ENCODE data around the gene CACNA1E.

The CACNA1E gene

DNA sequence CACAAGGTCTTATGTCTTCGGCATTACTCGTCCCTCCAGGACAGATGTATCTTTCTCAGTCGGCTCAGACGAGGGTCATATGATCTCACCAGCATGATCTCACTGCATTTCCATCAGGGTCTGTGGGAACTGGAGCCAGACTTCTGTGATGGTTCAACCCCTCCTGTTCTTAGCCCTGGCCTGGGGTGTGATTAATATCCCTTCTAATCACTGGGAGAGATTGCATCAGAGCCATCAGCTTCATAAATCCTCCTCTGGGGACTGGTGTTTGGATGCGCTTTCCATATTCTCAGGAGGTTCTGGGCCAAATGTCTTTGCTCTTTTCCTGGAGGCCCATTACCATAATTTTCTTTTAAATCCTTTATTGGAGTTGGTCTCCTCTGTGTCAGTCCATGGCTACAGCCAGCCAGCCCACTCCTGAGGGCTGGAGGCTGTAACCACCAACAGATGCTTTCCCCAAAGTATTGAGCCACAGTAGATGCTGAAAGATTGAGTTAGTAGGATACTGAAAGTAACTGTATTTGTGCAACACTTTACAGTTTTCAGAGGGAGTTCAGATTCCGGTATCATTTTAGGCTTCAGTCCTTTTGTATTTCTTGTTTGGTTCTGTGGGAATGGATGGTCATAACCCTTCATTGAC is 20.0 kb downstream of the CACNA1E start:
- Histone ChIP-seq H3K9me3 (ENCODE audit: control insufficient read depth, insufficient read depth, low read length) (no peaks in the 10 kb centered on the region), H3K27me3 (ENCODE audit: control insufficient read depth, insufficient read depth, low read length) (no peaks in the 10 kb centered on the region), H3K36me3 (ENCODE audit: control insufficient read depth, insufficient read depth, low read length) (no peaks in the 10 kb centered on the region), H3K4me1 (ENCODE audit: control insufficient read depth, insufficient read depth, low read length) (no peaks in the 10 kb centered on the region), H3K4me3 (ENCODE audit: low read depth, low read length) (no peak overlapping the region), H3K9ac (ENCODE audit: low read depth, low read length) (no peak overlapping the region)

DNA sequence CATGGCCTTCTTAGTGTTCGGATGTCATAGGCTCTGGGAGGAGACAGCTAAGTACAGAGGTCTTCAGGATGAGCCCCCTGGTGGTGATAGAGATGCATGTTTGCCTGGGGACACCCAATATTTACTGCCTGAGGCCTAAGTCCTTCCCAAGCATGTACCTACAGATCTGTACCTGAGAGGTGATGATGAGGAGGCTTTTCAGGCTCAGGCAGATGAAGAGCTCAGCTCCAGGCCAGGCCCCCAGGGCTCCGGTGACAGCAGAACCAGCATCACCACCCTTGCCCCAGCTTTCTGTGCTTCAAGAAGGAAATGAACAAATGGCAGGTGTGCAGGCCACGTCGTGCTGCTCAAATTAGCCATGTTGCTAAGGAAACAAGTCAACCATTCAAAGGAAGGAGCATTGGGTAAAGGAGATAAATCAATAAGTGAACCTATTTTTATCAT is 21.1 kb downstream of the CACNA1E start:
- Histone ChIP-seq H3K4me3 (ENCODE audit: low read depth, low read length) (no peak overlapping the region), H3K9me3 (ENCODE audit: control insufficient read depth, insufficient read depth, low read length) (no peaks in the 10 kb centered on the region)

DNA sequence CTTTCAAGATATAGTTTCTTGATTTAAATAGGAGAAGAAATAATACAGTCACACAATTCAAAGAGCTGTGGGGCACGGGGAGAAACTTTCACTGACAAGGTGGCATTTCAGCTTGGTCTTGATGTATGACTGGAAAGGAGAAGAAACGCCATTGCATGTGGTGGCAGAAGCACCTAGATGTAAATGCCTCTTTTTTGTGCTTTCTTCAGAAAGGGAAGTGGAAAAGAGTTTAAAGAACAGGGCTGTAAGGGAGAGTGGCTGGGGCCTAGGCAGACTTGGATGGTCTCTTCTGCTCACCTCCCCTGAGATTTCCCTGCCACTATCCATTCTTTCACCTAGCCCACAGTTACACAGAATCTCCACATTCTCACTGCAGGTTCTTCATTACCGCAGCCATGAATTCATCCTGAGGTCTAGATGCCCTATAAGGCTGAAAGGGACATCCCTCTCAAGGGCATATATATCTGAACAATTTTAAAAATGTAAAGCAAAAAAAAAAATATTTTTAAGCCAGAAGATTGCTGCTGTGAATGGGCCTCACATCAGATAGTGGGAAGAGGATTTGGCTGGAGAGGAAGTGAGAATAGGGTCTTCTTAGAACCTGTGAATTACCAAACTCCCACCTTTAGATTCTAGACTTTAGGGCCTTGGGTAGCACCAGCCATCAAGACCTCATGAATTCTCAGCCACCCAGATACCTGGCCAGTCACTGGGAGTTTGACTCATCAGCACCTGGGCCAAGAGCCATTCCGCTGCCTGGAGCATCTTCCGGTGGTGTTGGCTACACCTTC is 23.4 kb downstream of the CACNA1E start:
- Histone ChIP-seq H3K36me3 (ENCODE audit: control insufficient read depth, insufficient read depth, low read length) (no peaks in the 10 kb centered on the region), H3K9me3 (ENCODE audit: control insufficient read depth, insufficient read depth, low read length) (no peaks in the 10 kb centered on the region), H3K9ac (ENCODE audit: low read depth, low read length) (no peak overlapping the region), H3K27me3 (ENCODE audit: control insufficient read depth, insufficient read depth, low read length) (no peaks in the 10 kb centered on the region), H3K4me3 (ENCODE audit: low read depth, low read length) (no peak overlapping the region), H3K4me1 (ENCODE audit: control insufficient read depth, insufficient read depth, low read length) (no peaks in the 10 kb centered on the region)

More for the DNA sequence above, 21.1 kb downstream of the CACNA1E start:
- Histone ChIP-seq H3K9ac (ENCODE audit: low read depth, low read length) (no peak overlapping the region), H3K4me1 (ENCODE audit: control insufficient read depth, insufficient read depth, low read length) (no peaks in the 10 kb centered on the region), H3K27me3 (ENCODE audit: control insufficient read depth, insufficient read depth, low read length) (no peaks in the 10 kb centered on the region), H3K36me3 (ENCODE audit: control insufficient read depth, insufficient read depth, low read length) (no peaks in the 10 kb centered on the region)

DNA sequence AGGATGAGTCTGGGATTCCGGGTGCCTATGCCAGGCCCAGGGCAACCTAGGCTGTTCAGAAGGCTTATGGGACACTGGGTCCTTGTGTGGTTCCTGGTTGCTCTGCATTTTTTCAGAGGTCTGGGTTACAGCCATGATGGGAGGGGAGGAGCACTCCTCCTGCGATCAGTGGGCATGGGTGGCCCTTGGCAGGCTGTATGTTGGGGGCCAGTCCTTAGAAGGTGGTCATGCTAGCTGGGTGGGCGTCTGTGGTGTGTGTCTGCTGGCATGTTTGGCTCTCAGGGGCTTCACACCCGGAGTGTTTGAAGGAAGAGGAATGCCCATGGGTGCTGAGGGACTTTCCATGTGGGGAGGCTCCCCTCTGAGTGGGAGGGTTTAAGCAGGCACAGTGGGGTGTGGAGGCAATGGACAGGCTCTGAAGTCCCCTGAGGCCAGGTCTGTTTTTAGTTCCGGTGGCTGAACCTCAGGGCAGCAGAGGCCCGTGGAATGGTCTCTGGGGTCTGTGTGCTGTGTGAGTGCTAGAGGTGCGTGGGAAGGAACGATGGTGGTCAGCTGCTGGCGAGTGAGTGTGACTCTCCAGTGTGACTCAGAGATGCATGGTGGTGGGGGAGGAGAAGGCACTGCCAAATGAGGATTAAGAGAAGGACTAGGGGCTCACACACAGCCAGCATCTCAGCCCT is 25.3 kb downstream of the CACNA1E start:
- H3K36me3 ChIP-seq (ENCODE audit: control insufficient read depth, insufficient read depth, low read length) = no peaks in the 10 kb centered on the region
- H3K27me3 ChIP-seq (ENCODE audit: control insufficient read depth, insufficient read depth, low read length) = no peaks in the 10 kb centered on the region
- no peaks in the 10 kb centered on the region for H3K9me3 ChIP-seq (ENCODE audit: control insufficient read depth, insufficient read depth, low read length)
- no peaks in the 10 kb centered on the region for H3K4me1 ChIP-seq (ENCODE audit: control insufficient read depth, insufficient read depth, low read length)
- no peak overlapping the region for H3K4me3 ChIP-seq (ENCODE audit: low read depth, low read length)
- no peak overlapping the region for H3K9ac ChIP-seq (ENCODE audit: low read depth, low read length)

DNA sequence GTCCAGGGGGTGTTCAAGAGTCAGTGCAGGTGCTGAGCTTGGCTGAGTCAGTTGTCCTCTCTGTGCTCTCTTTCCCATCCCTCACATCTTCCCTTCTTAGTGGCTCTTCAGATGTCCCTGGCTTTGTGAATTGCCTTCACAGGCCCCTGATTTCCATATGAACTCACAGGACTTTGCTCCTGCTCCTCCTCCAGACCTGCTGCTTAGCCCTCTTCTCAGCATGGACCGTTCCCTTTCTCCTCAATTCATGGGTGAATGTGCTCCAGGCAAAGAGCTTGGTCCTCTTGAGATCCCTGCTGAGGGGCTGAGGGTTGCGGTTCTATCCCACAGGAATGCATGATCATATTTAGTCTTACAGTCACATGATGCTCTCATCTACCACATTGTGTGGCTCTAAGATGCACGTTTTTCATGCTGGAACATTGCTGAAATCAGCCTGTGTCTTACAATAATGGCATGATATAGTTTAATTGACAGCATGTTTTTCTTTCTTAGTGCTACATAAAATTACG is 30.5 kb downstream of the CACNA1E start:
- H3K9me3 ChIP-seq (ENCODE audit: control insufficient read depth, insufficient read depth, low read length) = no peaks in the 10 kb centered on the region
- H3K9ac ChIP-seq (ENCODE audit: low read depth, low read length) = no peak overlapping the region
- no peaks in the 10 kb centered on the region for H3K36me3 ChIP-seq (ENCODE audit: control insufficient read depth, insufficient read depth, low read length)
- H3K4me3 ChIP-seq (ENCODE audit: low read depth, low read length) = no peak overlapping the region
- no peaks in the 10 kb centered on the region for H3K4me1 ChIP-seq (ENCODE audit: control insufficient read depth, insufficient read depth, low read length)
- no peaks in the 10 kb centered on the region for H3K27me3 ChIP-seq (ENCODE audit: control insufficient read depth, insufficient read depth, low read length)

DNA sequence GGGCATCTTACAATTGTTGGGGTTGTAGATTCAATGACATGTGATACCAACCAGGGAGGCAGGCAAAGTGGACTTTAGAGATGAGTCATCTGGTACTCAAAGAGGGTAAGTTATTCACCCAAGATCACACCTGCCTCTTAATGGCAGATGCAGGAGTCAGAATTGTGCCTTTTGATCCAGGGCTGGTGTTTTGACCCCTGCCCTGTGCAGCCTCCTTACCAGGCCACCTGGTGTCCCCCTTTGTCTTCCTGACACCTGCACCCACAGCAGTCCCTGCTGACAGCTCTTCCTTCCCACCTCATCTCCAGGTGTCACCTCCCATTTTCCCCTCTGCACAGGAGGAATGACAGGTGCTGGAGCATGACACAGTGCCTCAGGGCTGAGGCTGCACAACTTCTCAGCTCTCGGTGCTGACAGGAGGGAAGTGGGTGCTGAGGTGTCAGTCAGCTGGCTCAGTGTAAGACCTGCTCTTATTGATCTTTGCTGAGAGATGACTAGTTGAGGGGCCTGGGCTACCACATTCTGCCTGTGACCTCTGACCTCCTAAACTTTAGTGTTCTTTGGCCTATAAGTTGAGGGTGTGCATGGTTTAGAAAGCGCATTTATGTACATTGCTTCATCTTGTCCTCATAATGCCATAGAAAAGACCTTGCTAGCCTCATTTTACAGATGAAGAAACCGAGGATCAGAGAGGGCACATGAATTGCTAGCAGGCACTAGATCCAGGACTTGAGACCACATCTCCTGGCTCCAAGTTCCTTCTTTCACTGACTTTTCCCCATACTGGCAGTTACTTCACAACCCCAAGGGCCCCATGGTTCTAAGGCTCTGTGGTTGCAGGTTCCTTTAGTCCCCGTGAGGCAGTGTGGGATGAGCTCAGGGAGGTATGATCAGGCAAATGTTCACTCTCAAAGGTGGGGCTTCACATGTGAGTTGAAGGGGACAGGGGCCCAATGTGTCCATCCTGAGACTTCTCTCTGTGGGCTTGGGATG is 31.3 kb downstream of the CACNA1E start:
- Histone ChIP-seq H3K27me3 (ENCODE audit: control insufficient read depth, insufficient read depth, low read length) (no peaks in the 10 kb centered on the region), H3K4me3 (ENCODE audit: low read depth, low read length) (no peak overlapping the region), H3K9me3 (ENCODE audit: control insufficient read depth, insufficient read depth, low read length) (no peaks in the 10 kb centered on the region), H3K4me1 (ENCODE audit: control insufficient read depth, insufficient read depth, low read length) (no peaks in the 10 kb centered on the region), H3K36me3 (ENCODE audit: control insufficient read depth, insufficient read depth, low read length) (no peaks in the 10 kb centered on the region), H3K9ac (ENCODE audit: low read depth, low read length) (no peak overlapping the region)

DNA sequence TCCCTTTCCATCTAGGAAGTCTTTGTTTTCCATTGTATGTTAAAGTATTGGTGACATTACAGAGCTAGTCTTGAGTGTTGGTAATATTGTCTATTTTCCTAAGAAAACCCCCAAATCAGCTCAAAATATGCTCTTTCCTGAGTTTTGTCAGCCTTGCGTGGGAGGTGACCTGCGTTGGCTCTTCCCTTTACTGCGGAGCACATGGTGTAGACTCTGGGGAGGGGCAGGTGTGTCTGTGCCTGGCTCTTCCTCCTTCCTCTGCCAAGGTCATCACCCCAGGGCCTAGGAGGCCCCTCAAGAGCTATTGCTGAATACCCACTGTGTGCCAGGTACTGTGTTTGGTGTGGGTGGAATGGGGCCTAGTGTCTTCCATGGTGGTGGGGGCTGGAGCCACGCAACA is 33.4 kb downstream of the CACNA1E start:
- Histone ChIP-seq H3K4me3 (ENCODE audit: low read depth, low read length) (no peak overlapping the region), H3K36me3 (ENCODE audit: control insufficient read depth, insufficient read depth, low read length) (no peaks in the 10 kb centered on the region), H3K27me3 (ENCODE audit: control insufficient read depth, insufficient read depth, low read length) (no peaks in the 10 kb centered on the region), H3K9ac (ENCODE audit: low read depth, low read length) (no peak overlapping the region), H3K9me3 (ENCODE audit: control insufficient read depth, insufficient read depth, low read length) (no peaks in the 10 kb centered on the region), H3K4me1 (ENCODE audit: control insufficient read depth, insufficient read depth, low read length) (no peaks in the 10 kb centered on the region)

DNA sequence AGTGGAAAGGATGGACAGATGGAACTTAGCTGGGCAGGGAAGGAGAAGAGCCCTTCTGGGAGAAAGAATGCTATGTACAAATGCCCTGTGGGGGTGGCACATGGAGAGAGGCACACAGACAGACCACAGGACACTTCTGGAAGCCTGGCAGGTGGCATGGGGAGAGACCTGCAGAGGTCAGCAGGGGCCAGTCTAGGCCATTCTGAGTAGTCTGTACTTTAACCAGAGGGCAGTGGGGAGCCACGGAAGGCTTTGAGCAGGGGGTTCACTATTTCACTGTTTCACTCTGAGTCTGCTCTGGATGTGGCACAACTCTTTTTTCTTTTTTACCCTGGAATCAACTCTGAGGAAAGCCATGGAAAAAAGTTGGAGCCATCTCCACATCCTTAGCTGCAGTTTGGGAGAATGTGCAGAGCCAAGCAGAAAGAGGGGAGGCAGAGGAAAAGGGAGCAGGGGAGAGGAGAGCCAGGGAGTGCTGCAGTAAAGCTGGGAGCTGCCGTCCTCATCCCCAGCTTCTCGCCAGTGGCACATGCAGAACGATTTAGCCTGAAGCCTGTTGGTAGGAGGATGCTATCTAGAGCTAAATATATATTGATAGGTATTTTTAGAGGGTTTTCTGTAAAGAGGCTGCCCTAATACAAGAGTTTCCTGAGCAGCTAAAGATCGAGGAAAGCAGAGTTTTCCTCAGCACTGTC is 34.0 kb downstream of the CACNA1E start:
- Histone ChIP-seq H3K27me3 (ENCODE audit: control insufficient read depth, insufficient read depth, low read length) (no peaks in the 10 kb centered on the region), H3K4me1 (ENCODE audit: control insufficient read depth, insufficient read depth, low read length) (no peaks in the 10 kb centered on the region), H3K36me3 (ENCODE audit: control insufficient read depth, insufficient read depth, low read length) (no peaks in the 10 kb centered on the region), H3K9ac (ENCODE audit: low read depth, low read length) (no peak overlapping the region), H3K4me3 (ENCODE audit: low read depth, low read length) (no peak overlapping the region), H3K9me3 (ENCODE audit: control insufficient read depth, insufficient read depth, low read length) (no peaks in the 10 kb centered on the region)

DNA sequence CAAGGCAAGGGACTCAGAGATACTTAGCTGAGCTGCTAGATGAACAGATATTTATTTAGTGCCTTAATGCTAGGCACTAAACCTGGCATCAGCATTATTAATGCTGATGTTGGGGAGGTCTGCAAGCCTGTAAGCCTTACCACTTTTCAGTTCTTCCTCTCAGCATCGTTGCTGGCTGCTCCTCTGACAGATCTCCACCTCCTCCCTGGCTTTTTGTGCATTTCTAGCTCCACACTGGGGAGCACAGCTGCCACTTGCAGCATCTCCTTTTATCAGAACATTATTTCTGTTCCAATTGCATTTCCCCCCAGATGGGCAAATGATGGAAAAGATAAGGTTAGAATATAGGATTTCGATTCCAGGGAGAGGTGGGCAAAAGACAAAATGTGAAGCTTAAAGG is 34.8 kb downstream of the CACNA1E start:
- no peaks in the 10 kb centered on the region for H3K9me3 ChIP-seq (ENCODE audit: control insufficient read depth, insufficient read depth, low read length)
- H3K9ac ChIP-seq (ENCODE audit: low read depth, low read length) = no peak overlapping the region
- H3K4me1 ChIP-seq (ENCODE audit: control insufficient read depth, insufficient read depth, low read length) = no peaks in the 10 kb centered on the region
- no peak overlapping the region for H3K4me3 ChIP-seq (ENCODE audit: low read depth, low read length)
- H3K36me3 ChIP-seq (ENCODE audit: control insufficient read depth, insufficient read depth, low read length) = no peaks in the 10 kb centered on the region
- no peaks in the 10 kb centered on the region for H3K27me3 ChIP-seq (ENCODE audit: control insufficient read depth, insufficient read depth, low read length)

DNA sequence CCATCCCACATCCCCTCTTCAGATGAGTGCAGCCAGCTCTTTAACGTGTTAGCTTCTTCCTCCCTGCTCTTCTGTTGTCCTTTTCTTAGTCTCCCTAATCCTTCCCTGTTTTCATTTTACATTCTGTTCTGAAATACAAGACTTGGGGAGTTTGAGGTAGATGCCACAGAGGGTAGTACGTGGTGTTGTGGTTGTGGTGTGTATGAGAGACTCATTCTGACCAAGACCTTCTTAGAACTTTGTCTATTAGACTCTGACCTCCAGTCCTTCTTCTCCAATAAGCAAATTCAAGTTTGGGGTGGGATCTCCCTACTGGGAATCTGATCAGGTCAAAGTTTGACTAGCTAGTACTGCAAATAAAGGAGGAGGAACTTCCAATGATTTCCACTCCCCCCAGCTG is 39.5 kb downstream of the CACNA1E start:
- Histone ChIP-seq H3K4me1 (ENCODE audit: control insufficient read depth, insufficient read depth, low read length) (no peaks in the 10 kb centered on the region), H3K27me3 (ENCODE audit: control insufficient read depth, insufficient read depth, low read length) (no peaks in the 10 kb centered on the region), H3K9ac (ENCODE audit: low read depth, low read length) (no peak overlapping the region), H3K36me3 (ENCODE audit: control insufficient read depth, insufficient read depth, low read length) (no peaks in the 10 kb centered on the region), H3K4me3 (ENCODE audit: low read depth, low read length) (no peak overlapping the region), H3K9me3 (ENCODE audit: control insufficient read depth, insufficient read depth, low read length) (no peaks in the 10 kb centered on the region)

Measured in iPS-15b (cell line).